Panc1 (cell line): Measurements from ENCODE around the gene IL1RAPL1. TPM values are rescaled to one million over a fixed set of nuclear protein-coding genes. Genes with fewer than 3 reads are reported as not detected.

Experiments
- ATAC-seq: fragments of 200-7000 bp; cut with Tn5 transposase; 2 replicates; pipeline ENCODE4 v1.9.1; 2020; ENCODE audit warnings: mild to moderate bottlenecking, moderate library complexity
- BruUV-seq: library from RNA; stranded (reverse); fragments of 400-500 nt; replicated peaks from 2 replicates; lab custom pipeline; 2021; lab: Mats Ljungman, UMichigan
- CTCF ChIA-PET: fragments of 300-600 bp; sonication (Branson Sonifier 250); formaldehyde crosslinking; loops from one replicate; lab custom pipeline; 2022; ENCODE audit warnings: antibody characterized with exemption; lab: Charles Lee
- POLR2A ChIA-PET: fragments of 300-600 bp; sonication (Branson Sonifier 250); formaldehyde crosslinking; loops from one replicate; lab custom pipeline; 2022; ENCODE audit warnings: antibody characterized with exemption; lab: Charles Lee
- DNase-seq: peaks from one replicate; pipeline ENCODE4 v3.0.0-alpha.2; 2010; ENCODE audit warnings: low read depth, low spot score
- H3K27ac ChIP-seq: 2 replicates; pipeline ENCODE4 v1.5.1; 2011; ENCODE audit warnings: mild to moderate bottlenecking, low read length, inconsistent platforms
- H3K27me3 ChIP-seq: fragments of 200-500 bp; sonication (Bioruptor generic); 2 replicates; pipeline ENCODE4 v1.6.0; 2014; ENCODE audit warnings: low read length, inconsistent platforms; ENCODE audit not compliant: control insufficient read depth, insufficient read depth
- H3K36me3 ChIP-seq: fragments of 200-500 bp; sonication (Bioruptor generic); 2 replicates; pipeline ENCODE4 v1.5.1; 2014; ENCODE audit warnings: inconsistent platforms, mild to moderate bottlenecking, low read length, moderate library complexity; ENCODE audit not compliant: control insufficient read depth, insufficient read depth
- H3K4me1 ChIP-seq: 2 replicates; pipeline ENCODE4 v1.5.1; 2011; ENCODE audit warnings: inconsistent platforms, mild to moderate bottlenecking, low read length, moderate library complexity; ENCODE audit not compliant: control insufficient read depth, insufficient read depth
- H3K4me3 ChIP-seq, 2 experiments: 2 replicates each; pipeline ENCODE4 v1.5.1; 2011 to 2012; ENCODE audit warnings: low read depth in 2 of 2, low read length in 2 of 2, mild to moderate bottlenecking in 2 of 2, inconsistent platforms in 1 of 2, moderate library complexity in 1 of 2
- H3K9me3 ChIP-seq: fragments of 200-500 bp; sonication (Bioruptor generic); 2 replicates; pipeline ENCODE4 v1.5.1; 2014; ENCODE audit warnings: low read depth, mild to moderate bottlenecking, inconsistent platforms, low read length, moderate library complexity; ENCODE audit not compliant: control insufficient read depth, insufficient read depth
- CTCF ChIP-seq: fragments of 450-650 bp; IDR thresholded peaks from 2 replicates; pipeline ENCODE4 v1.5.1; 2017; ENCODE audit warnings: mild to moderate bottlenecking
- POLR2AphosphoS5 ChIP-seq: IDR thresholded peaks from 2 replicates; pipeline ENCODE4 v1.6.1; 2012; ENCODE audit warnings: mild to moderate bottlenecking, low read depth, low read length, moderate library complexity
- REST ChIP-seq, 2 experiments: IDR thresholded peaks; 2 replicates each; pipeline ENCODE4 v1.6.1; 2011 to 2012; ENCODE audit warnings: low read depth in 2 of 2, control low read depth in 1 of 2, low read length in 1 of 2, mild to moderate bottlenecking in 1 of 2, moderate library complexity in 1 of 2; ENCODE audit not compliant: insufficient read depth in 1 of 2
- SIN3A ChIP-seq: IDR thresholded peaks from 2 replicates; pipeline ENCODE4 v1.6.1; 2012; ENCODE audit warnings: low read depth, mild to moderate bottlenecking, low read length, moderate library complexity, borderline replicate concordance; ENCODE audit not compliant: insufficient read depth
- TCF7L2 ChIP-seq: IDR thresholded peaks from 2 replicates; pipeline ENCODE4 v1.6.1; 2011; ENCODE audit warnings: mild to moderate bottlenecking, low read depth, low read length, inconsistent platforms
- in situ Hi-C: cut with HindIII; loops from 2 replicates; pipeline ENCODE4 v1.10.0; 2016; ENCODE audit warnings: low sequenced_read_pairs, low pct_unique_long_range_greater_than_20kb
- intact Hi-C: fragments of 100-400 bp; cut with micrococcal nuclease; formaldehyde crosslinking; loops from one replicate; pipeline ENCODE4 v1.10.0; 2022; ENCODE audit not compliant: unreplicated experiment
- total RNA-seq: library from RNA; stranded (reverse); gene quantifications from one replicate; pipeline ENCODE4 v1.2.1, GENCODE V29; 2021; ENCODE audit not compliant: unreplicated experiment

Gene IL1RAPL1
- total RNA-seq, 1 experiment from 2014 or later: 0.59 TPM

- DNase-seq: no peak
- BruUV-seq: no TSS peak
- H3K9me3 ChIP-seq: no peaks in the 10 kb centered on the region
- H3K36me3 ChIP-seq: no peaks in the 10 kb centered on the region
- no peak overlapping the region for H3K4me3 ChIP-seq
- no peak for ATAC-seq
- TF ChIP-seq REST (IDR thresholded peaks at IDR 0.05; ENCODE audit: insufficient read depth in 1 of 2, low read depth in 2 of 2, low read length in 1 of 2) (no peak), TCF7L2 (no peak), SIN3A (no peak), CTCF (no peak), POLR2AphosphoS5 (no peak)
- H3K27ac ChIP-seq: no peak overlapping the region
- H3K27me3 ChIP-seq: no peaks in the 10 kb centered on the region
- in situ Hi-C loops: no loop called here
- ChIA-PET CTCF (no interaction called here), POLR2A (no interaction called here)
- no peaks in the 10 kb centered on the region for H3K4me1 ChIP-seq
- intact Hi-C loops: no loop called here
Measured at GRCh38 chrX:28706964-28707363, 119.7 kb downstream of the IL1RAPL1 start.

- DNase-seq (no peak), ATAC-seq (no peak)
- CTCF ChIA-PET: no interaction called here
- in situ Hi-C loops (no loop called here), intact Hi-C loops (no loop called here)
- Histone ChIP-seq H3K27ac (no peak overlapping the region), H3K27me3 (no peaks in the 10 kb centered on the region), H3K36me3 (no peaks in the 10 kb centered on the region), H3K4me1 (no peaks in the 10 kb centered on the region), H3K4me3 (no peak overlapping the region), H3K9me3 (no peaks in the 10 kb centered on the region)
- no TSS peak for BruUV-seq
- POLR2A ChIA-PET: no interaction called here
- no peak for TF ChIP-seq TCF7L2
Measured at GRCh38 chrX:28709421-28709820, 122.2 kb downstream of the IL1RAPL1 start.

GRCh38 chrX:28717864-28718263 is 130.6 kb downstream of the IL1RAPL1 start:
- ChIA-PET CTCF (no interaction called here), POLR2A (no interaction called here)
- DNase-seq (no peak), ATAC-seq (no peak)
- BruUV-seq: no TSS peak
- no peaks in the 10 kb centered on the region for H3K36me3 ChIP-seq
- H3K27me3 ChIP-seq: no peaks in the 10 kb centered on the region
- in situ Hi-C loops (no loop called here), intact Hi-C loops (no loop called here)
- H3K4me3 ChIP-seq: no peak overlapping the region
- H3K27ac ChIP-seq: no peak overlapping the region
- TF ChIP-seq TCF7L2: no peak
- no peak for TF ChIP-seq POLR2AphosphoS5
- TF ChIP-seq CTCF: no peak
- no peak for TF ChIP-seq SIN3A
- TF ChIP-seq REST (IDR thresholded peaks at IDR 0.05; ENCODE audit: insufficient read depth in 1 of 2, low read depth in 2 of 2, low read length in 1 of 2): no peak
- no peaks in the 10 kb centered on the region for H3K9me3 ChIP-seq
- H3K4me1 ChIP-seq: no peaks in the 10 kb centered on the region
